Skeletal muscle tissue (tissue), 4 donors: ENCODE results near the gene ZNF428. TPM values are rescaled to one million over a fixed set of nuclear protein-coding genes. Genes with fewer than 3 reads are reported as not detected.

Experiments
- H3K27ac ChIP-seq: one replicate; pipeline ENCODE4 v1.7.0; 2013; ENCODE audit warnings: mild to moderate bottlenecking, low read depth, low read length, inconsistent platforms
- H3K27me3 ChIP-seq, 3 donors: one replicate each; pipeline ENCODE4 v1.7.0; 2013; ENCODE audit warnings: low read length in 3 of 3; ENCODE audit not compliant: control insufficient read depth in 3 of 3, insufficient read depth in 3 of 3
- H3K36me3 ChIP-seq, 3 donors: one replicate each; pipeline ENCODE4 v1.7.0; 2013; ENCODE audit warnings: low read length in 3 of 3; ENCODE audit not compliant: control insufficient read depth in 3 of 3, insufficient read depth in 3 of 3
- H3K4me1 ChIP-seq, 3 donors: one replicate each; pipeline ENCODE4 v1.7.0; 2013; ENCODE audit warnings: low read length in 3 of 3, mild to moderate bottlenecking in 3 of 3; ENCODE audit not compliant: control insufficient read depth in 3 of 3, insufficient read depth in 3 of 3
- H3K4me3 ChIP-seq, 3 donors: one replicate each; pipeline ENCODE4 v1.7.0; 2013; ENCODE audit warnings: low read length in 3 of 3
- H3K9ac ChIP-seq, 3 donors: one replicate each; pipeline ENCODE4 v1.7.0; 2013; ENCODE audit warnings: low read length in 3 of 3, mild to moderate bottlenecking in 3 of 3, moderate library complexity in 2 of 3, low read depth in 1 of 3
- H3K9me3 ChIP-seq, 3 donors: one replicate each; pipeline ENCODE4 v1.7.0; 2013; ENCODE audit warnings: low read length in 3 of 3; ENCODE audit not compliant: control insufficient read depth in 3 of 3
- total RNA-seq: library from RNA; depleted of rRNA; stranded (reverse); fragments of >200 nt; gene quantifications from one replicate; pipeline ENCODE4 v1.2.3, GENCODE V29; 2014
- donor health status: Osteomylitis.

Gene ZNF428
- total RNA-seq, 1 donor from 2014 or later: 44.9 TPM

DNA sequence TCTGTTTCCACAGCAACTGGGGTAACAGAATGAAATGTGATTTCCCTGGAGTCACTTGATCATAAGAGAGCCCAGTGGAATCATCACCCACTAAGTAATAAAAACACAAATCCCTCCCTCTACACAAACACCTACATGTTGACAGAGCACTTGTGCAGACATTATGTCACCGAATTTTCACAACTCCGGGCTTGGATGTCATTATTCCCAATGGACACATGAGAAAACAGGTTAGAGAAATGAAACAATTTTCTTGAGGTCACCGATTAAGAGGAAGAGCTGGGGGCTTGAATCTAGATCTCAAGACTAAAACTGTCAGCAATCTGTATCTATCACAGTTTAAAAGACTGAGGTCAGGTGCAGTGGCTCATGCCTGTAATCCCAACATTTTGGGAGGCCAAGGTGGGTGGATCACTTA is 47.2 kb downstream of the ZNF428 start:
- H3K9ac ChIP-seq: peak overlapping the region in 1 of 3 donors; percentile 47
- H3K27ac ChIP-seq: no peak overlapping the region
- no peak overlapping the region for H3K4me3 ChIP-seq

GRCh38 chr19:43570174-43570791 is 49.1 kb downstream of the ZNF428 start:
- Histone ChIP-seq H3K27ac (no peak overlapping the region), H3K27me3 (no peaks in the 10 kb centered on the region), H3K4me3 (no peak overlapping the region), H3K4me1 (peaks cover 10 to 12% (median 11%) of the 10 kb centered on the region in 3 donors), H3K9me3 (no peaks in the 10 kb centered on the region), H3K9ac (no peak overlapping the region), H3K36me3 (peaks cover 0 to 9% (median 0%) of the 10 kb centered on the region in 3 donors)

More for the DNA sequence above, 47.2 kb downstream of the ZNF428 start:
- Histone ChIP-seq H3K27me3 (no peaks in the 10 kb centered on the region), H3K36me3 (peaks cover 0 to 9% (median 0%) of the 10 kb centered on the region in 3 donors), H3K9me3 (no peaks in the 10 kb centered on the region), H3K4me1 (peaks cover 15 to 18% (median 15%) of the 10 kb centered on the region in 3 donors)

DNA sequence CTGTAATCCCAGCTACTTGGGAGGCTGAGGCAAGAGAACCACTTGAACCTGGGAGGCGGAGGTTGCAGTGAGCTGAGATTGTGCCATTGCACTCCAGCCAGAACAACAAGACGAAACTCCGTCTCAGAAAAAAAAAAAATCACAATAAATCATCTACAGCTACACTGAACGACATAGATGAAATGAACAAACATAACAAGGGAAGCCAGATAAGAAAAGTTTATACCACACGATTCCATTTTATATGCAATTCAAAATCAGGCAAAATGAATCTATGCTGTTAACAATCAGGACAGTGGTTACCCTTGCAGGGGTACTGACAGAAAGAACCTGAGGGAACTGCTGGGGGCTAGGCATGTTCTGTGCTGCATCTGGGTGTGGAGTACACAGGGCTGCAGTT is 49.8 kb downstream of the ZNF428 start:
- Histone ChIP-seq H3K9me3 (no peaks in the 10 kb centered on the region), H3K36me3 (peaks cover 0 to 9% (median 0%) of the 10 kb centered on the region in 3 donors), H3K4me1 (peaks cover 4 to 7% (median 4%) of the 10 kb centered on the region in 3 donors)

GRCh38 chr19:43564800-43565199 is 54.6 kb downstream of the ZNF428 start:
- Histone ChIP-seq H3K9ac (no peak overlapping the region), H3K36me3 (peaks cover 10% of the 10 kb centered on the region in 3 donors), H3K4me3 (no peak overlapping the region), H3K27me3 (no peaks in the 10 kb centered on the region), H3K9me3 (no peaks in the 10 kb centered on the region), H3K27ac (no peak overlapping the region), H3K4me1 (peaks cover 15 to 21% (median 15%) of the 10 kb centered on the region in 3 donors)

More for the DNA sequence above, 49.8 kb downstream of the ZNF428 start:
- no peak overlapping the region for H3K9ac ChIP-seq
- H3K4me3 ChIP-seq: no peak overlapping the region
- no peaks in the 10 kb centered on the region for H3K27me3 ChIP-seq
- no peak overlapping the region for H3K27ac ChIP-seq

DNA sequence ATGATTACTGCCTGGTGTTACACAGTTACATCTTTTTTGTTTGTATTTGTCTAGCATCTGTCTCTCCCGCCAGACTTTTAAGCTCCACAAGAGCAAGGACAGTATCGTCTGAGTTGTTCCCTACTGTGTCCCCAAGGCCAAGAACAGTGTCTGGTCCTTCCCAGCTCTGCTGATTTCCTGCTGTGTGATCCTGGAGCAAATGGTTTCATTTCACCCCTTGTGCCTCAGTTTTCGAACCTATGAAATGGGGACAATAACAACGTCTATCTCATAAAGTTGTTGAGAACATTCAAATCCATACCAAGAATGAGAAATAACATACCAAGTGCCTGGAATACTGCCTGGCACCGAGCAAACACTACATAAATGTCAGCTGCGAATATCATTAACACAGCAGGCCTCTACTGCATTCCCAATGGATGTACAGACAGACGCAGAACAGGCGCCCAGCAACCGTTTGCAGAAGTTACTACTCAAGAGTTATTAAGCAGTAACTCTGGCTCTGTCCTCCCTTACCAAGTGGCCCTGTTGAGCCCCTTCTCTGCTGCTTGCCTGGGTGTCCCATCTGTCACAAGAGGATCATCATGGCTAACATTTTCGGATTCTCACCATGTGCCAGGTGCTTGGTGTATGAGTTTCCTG is 55.5 kb downstream of the ZNF428 start:
- H3K9ac ChIP-seq: no peak overlapping the region

DNA sequence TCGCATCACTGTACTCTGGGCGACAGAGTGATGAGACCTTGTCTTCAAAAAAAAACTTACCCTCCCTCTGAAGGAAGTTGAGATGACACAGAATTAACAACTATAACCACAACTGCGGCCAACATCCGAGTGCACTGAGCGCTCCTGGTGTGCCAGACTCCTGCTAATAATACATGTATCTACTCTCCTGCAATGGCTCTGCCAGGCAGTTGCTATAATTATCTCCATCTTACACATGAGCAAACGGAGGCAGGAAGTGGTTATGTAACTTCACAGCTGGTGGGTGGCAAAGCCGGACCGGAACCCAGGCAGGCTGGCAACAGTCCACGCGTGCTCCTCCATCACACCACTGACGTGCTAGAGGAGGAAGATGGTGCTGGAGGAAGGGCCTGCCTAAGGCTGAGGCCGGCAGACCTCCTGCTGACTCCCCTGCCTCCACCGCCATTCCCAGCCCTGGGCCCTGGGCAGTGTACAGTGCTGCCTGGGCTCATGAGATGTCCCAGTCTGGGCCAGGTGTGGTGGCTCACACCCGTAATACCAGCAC is 56.7 kb downstream of the ZNF428 start:
- Histone ChIP-seq H3K9ac (peak overlapping the region in 2 of 3 donors; percentile 23 to 50), H3K36me3 (peaks cover 10 to 17% (median 11%) of the 10 kb centered on the region in 3 donors), H3K27me3 (no peaks in the 10 kb centered on the region), H3K9me3 (no peaks in the 10 kb centered on the region), H3K27ac (peak overlapping the region; percentile 76), H3K4me3 (peak overlapping the region in 1 of 3 donors; percentile 25), H3K4me1 (peaks cover 14 to 21% (median 15%) of the 10 kb centered on the region in 3 donors)

More for the DNA sequence above, 55.5 kb downstream of the ZNF428 start:
- Histone ChIP-seq H3K9me3 (no peaks in the 10 kb centered on the region), H3K4me3 (no peak overlapping the region), H3K27me3 (no peaks in the 10 kb centered on the region), H3K36me3 (peaks cover 10 to 12% (median 11%) of the 10 kb centered on the region in 3 donors), H3K4me1 (peaks cover 14 to 21% (median 15%) of the 10 kb centered on the region in 3 donors), H3K27ac (no peak overlapping the region)

GRCh38 chr19:43562226-43562697 is 57.2 kb downstream of the ZNF428 start:
- Histone ChIP-seq H3K9ac (peak overlapping the region in 2 of 3 donors; percentile 23 to 25), H3K9me3 (no peaks in the 10 kb centered on the region), H3K27ac (peak overlapping the region; percentile 76), H3K36me3 (peaks cover 10 to 19% (median 11%) of the 10 kb centered on the region in 3 donors), H3K4me3 (peak overlapping the region in 1 of 3 donors; percentile 13), H3K4me1 (peaks cover 14 to 21% (median 15%) of the 10 kb centered on the region in 3 donors), H3K27me3 (no peaks in the 10 kb centered on the region)

- no peaks in the 10 kb centered on the region for H3K9me3 ChIP-seq
- peak overlapping the region; percentile 76 for H3K27ac ChIP-seq
- no peak overlapping the region for H3K4me3 ChIP-seq
- peaks cover 10 to 20% (median 11%) of the 10 kb centered on the region in 3 donors for H3K36me3 ChIP-seq
- peaks cover 14 to 21% (median 15%) of the 10 kb centered on the region in 3 donors for H3K4me1 ChIP-seq
- H3K9ac ChIP-seq: peak overlapping the region in 1 of 3 donors; percentile 16
- H3K27me3 ChIP-seq: no peaks in the 10 kb centered on the region
Measured at GRCh38 chr19:43561139-43561970, 58.1 kb downstream of the ZNF428 start.

GRCh38 chr19:43560687-43561086 is 58.7 kb downstream of the ZNF428 start:
- no peak overlapping the region for H3K27ac ChIP-seq
- H3K4me1 ChIP-seq: peaks cover 14 to 21% (median 15%) of the 10 kb centered on the region in 3 donors
- H3K36me3 ChIP-seq: peaks cover 12 to 20% (median 14%) of the 10 kb centered on the region in 3 donors
- no peak overlapping the region for H3K4me3 ChIP-seq
- no peaks in the 10 kb centered on the region for H3K27me3 ChIP-seq
- peak overlapping the region in 1 of 3 donors; percentile 16 for H3K9ac ChIP-seq
- H3K9me3 ChIP-seq: no peaks in the 10 kb centered on the region
